ENCODE results near the gene NOL4. TPM values are rescaled to one million over a fixed set of nuclear protein-coding genes. Genes with fewer than 3 reads are reported as not detected.

NOL4 gene
- polyA plus RNA-seq, 1 donor = 0.09 TPM

DNA sequence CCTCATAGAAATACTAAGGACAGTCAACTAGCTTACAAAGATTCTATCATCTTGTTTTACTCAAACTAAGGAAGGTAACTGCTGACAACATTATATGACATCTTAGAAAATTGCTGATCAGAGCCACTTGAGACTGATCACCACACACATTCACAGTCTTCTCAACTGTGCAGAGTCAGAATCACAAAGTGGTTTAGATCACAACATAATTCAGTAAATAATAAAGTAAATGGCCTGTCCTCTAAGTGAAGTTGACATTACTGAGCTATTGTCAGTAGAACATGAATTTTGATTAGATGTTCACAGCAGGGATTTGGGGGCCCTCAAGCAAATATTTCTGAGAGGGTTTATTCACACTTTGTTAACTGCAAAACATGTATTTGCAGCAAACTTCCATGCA is 28.5 kb downstream of the NOL4 start:
- DNase-seq (ENCODE audit: low read depth) = no peak

DNA sequence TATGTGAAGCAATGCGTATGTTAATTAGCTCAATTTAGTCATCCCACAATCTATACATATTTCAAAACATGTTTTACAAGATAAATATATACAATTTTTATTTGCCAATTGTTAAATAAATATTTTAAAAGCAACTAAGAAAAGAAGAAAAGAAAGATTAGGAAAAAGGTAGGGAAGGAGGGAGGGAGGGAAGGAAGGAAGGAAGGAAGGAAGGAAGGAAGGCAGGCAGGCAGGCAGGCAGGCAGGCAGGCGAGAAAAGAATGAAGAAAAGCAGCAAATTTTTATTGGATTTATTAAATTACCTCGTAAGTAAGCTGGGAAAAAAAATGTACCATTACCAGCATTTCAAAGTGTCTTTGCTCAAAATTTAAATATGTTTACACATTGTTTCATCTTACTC is 30.5 kb downstream of the NOL4 start:
- DNase-seq (ENCODE audit: low read depth) = no peak

DNA sequence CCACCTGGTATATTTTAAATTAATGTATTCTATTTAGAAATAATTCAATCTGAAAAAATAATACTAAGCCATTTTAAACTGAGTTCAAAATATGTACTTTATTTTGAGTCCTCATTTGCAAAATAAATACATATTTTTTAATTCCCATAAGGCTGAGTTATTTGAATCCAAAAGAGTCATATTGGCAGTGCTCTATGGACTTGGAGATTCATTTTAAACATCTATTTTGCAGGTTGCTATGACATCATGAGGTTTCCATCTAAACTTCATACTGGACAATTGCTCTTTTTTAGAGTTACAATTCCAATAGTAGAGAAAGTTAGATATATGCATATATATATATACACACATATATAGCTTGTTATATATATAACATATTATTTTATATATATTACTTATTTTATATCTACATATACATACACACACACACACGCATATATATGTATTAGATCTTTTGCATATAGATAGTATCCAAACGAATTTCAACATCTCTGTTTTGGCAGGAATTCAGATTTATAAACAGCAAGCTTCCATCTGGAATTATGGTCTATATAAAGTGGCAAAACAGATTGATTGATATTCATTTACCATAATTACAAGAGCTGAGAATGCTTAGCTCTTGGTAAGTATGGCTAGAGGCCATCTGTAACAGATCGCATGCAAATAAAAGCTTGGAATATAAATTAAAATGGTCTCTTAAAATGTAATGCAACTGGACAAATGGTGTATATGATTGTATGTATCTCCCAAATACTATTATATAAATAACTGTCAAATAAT is 34.9 kb downstream of the NOL4 start:
- peak; percentile 14 for DNase-seq (ENCODE audit: low read depth)

Measured in forelimb muscle (tissue), 1 donor.